IMR-90 (cell line): ENCODE measurements around the gene PDRG1. TPM values are rescaled to one million over a fixed set of nuclear protein-coding genes. Genes with fewer than 3 reads are reported as not detected.

Experiments
- ATAC-seq: fragments of 200-7000 bp; cut with Tn5 transposase; 2 replicates; pipeline ENCODE4 v1.9.1; 2020; ENCODE audit warnings: low read depth, mild to moderate bottlenecking, moderate library complexity
- BruUV-seq: library from RNA; stranded (reverse); fragments of 400-500 nt; replicated peaks from 2 replicates; lab custom pipeline; 2021; lab: Mats Ljungman, UMichigan
- CTCF ChIA-PET: fragments of 300-600 bp; formaldehyde crosslinking; extraction: SDS; loops from one replicate; lab custom pipeline; 2021; ENCODE audit warnings: antibody characterized with exemption; lab: Yijun Ruan, JAX
- POLR2A ChIA-PET: fragments of 300-600 bp; sonication (Branson Sonifier 250); formaldehyde crosslinking; loops from one replicate; lab custom pipeline; 2022; ENCODE audit warnings: antibody characterized with exemption; ENCODE audit not compliant: unreplicated experiment; lab: Charles Lee
- DNase-seq: peaks from one replicate; pipeline ENCODE4 v3.0.0; 2013
- H2AFZ ChIP-seq: replicated peaks from 2 replicates; pipeline ENCODE3; 2013; ENCODE audit warnings: low read length, mild to moderate bottlenecking; ENCODE audit not compliant: poor library complexity
- H2AK5ac ChIP-seq: 2 replicates; pipeline ENCODE4 v1.6.1; 2013; ENCODE audit warnings: low read depth, low read length, inconsistent platforms
- H2AK9ac ChIP-seq: replicated peaks from 2 replicates; pipeline ENCODE3; 2013; ENCODE audit warnings: mild to moderate bottlenecking, low read depth, low read length, moderate library complexity; ENCODE audit not compliant: poor library complexity
- H2BK120ac ChIP-seq: 2 replicates; pipeline ENCODE4 v1.6.1; 2013; ENCODE audit warnings: low read depth, low read length, inconsistent platforms
- H2BK15ac ChIP-seq: 3 replicates; pipeline ENCODE4 v1.6.1; 2013; ENCODE audit warnings: low read depth, low read length, inconsistent platforms
- H2BK20ac ChIP-seq: 2 replicates; pipeline ENCODE4 v1.6.1; 2013; ENCODE audit warnings: low read depth, mild to moderate bottlenecking, inconsistent platforms, low read length, moderate library complexity
- H2BK5ac ChIP-seq: 2 replicates; pipeline ENCODE4 v1.6.1; 2013; ENCODE audit warnings: mild to moderate bottlenecking, low read depth, low read length, inconsistent platforms; ENCODE audit not compliant: poor library complexity, severe bottlenecking
- H3K14ac ChIP-seq: replicated peaks from 2 replicates; pipeline ENCODE4 v1.6.1; 2013; ENCODE audit warnings: low read depth, low read length, inconsistent platforms
- H3K18ac ChIP-seq: 2 replicates; pipeline ENCODE4 v1.6.1; 2013; ENCODE audit warnings: low read depth, low read length, control low read depth
- H3K23ac ChIP-seq: 2 replicates; pipeline ENCODE4 v1.6.1; 2013; ENCODE audit warnings: low read depth, low read length, inconsistent platforms
- H3K27ac ChIP-seq: 2 replicates; pipeline ENCODE4 v1.5.1; 2013; ENCODE audit warnings: mild to moderate bottlenecking, control low read depth, low read length; ENCODE audit not compliant: insufficient read depth
- H3K27me3 ChIP-seq: 2 replicates; pipeline ENCODE4 v1.6.1; 2013; ENCODE audit warnings: low read length; ENCODE audit not compliant: control insufficient read depth, insufficient read depth
- H3K36me3 ChIP-seq: 2 replicates; pipeline ENCODE4 v1.6.1; 2013; ENCODE audit warnings: low read length, mixed read lengths; ENCODE audit not compliant: control insufficient read depth, insufficient read depth
- H3K4ac ChIP-seq: 2 replicates; pipeline ENCODE4 v1.6.1; 2013; ENCODE audit warnings: low read depth, low read length, inconsistent platforms
- H3K4me1 ChIP-seq: 2 replicates; pipeline ENCODE4 v1.6.1; 2013; ENCODE audit warnings: low read length, mixed read lengths; ENCODE audit not compliant: control insufficient read depth, insufficient read depth
- H3K4me2 ChIP-seq: 2 replicates; pipeline ENCODE4 v1.6.1; 2013; ENCODE audit warnings: low read depth, mild to moderate bottlenecking, control low read depth, low read length, moderate library complexity
- H3K4me3 ChIP-seq: 2 replicates; pipeline ENCODE4 v1.5.1; 2013; ENCODE audit warnings: low read depth, mild to moderate bottlenecking, control low read depth, low read length, moderate library complexity; ENCODE audit not compliant: insufficient read depth
- H3K56ac ChIP-seq: 2 replicates; pipeline ENCODE4 v1.6.1; 2013; ENCODE audit warnings: low read length, inconsistent platforms; ENCODE audit not compliant: insufficient read depth; ENCODE audit errors: extremely low read depth
- H3K79me1 ChIP-seq, 2 experiments: 2 replicates each; pipeline ENCODE4 v1.6.1; 2013; ENCODE audit warnings: low read length in 2 of 2, inconsistent platforms in 1 of 2, low read depth in 1 of 2
- H3K9ac ChIP-seq: 2 replicates; pipeline ENCODE4 v1.6.1; 2013; ENCODE audit warnings: low read depth, low read length, control low read depth
- H3K9me1 ChIP-seq: 2 replicates; pipeline ENCODE4 v1.6.1; 2013; ENCODE audit warnings: low read length, inconsistent platforms; ENCODE audit not compliant: insufficient read depth
- H3K9me3 ChIP-seq: 2 replicates; pipeline ENCODE4 v1.6.1; 2013; ENCODE audit warnings: low read length; ENCODE audit not compliant: control insufficient read depth, insufficient read depth
- H4K20me1 ChIP-seq: 2 replicates; pipeline ENCODE4 v1.6.1; 2013; ENCODE audit warnings: low read length, inconsistent platforms; ENCODE audit not compliant: insufficient read depth
- H4K5ac ChIP-seq: 2 replicates; pipeline ENCODE4 v1.6.1; 2013; ENCODE audit warnings: mild to moderate bottlenecking, low read depth, low read length, control low read depth
- H4K8ac ChIP-seq, 2 experiments: 2 replicates each; pipeline ENCODE4 v1.6.1; 2013; ENCODE audit warnings: low read depth in 2 of 2, low read length in 2 of 2, control low read depth in 1 of 2, inconsistent platforms in 1 of 2
- H4K91ac ChIP-seq: 2 replicates; pipeline ENCODE4 v1.6.1; 2013; ENCODE audit warnings: low read depth, low read length, inconsistent platforms; ENCODE audit not compliant: insufficient read depth
- CEBPB ChIP-seq: IDR thresholded peaks from 2 replicates; pipeline ENCODE4 v1.6.1; 2012; ENCODE audit warnings: low read depth, low read length, improper control_type of control experiment
- CTCF ChIP-seq: conservative IDR thresholded peaks from 2 replicates; pipeline ENCODE4 v1.5.1; 2012; ENCODE audit warnings: mild to moderate bottlenecking, low read depth, low read length, improper control_type of control experiment
- ELK1 ChIP-seq: fragments of 150-350 bp; IDR thresholded peaks from 2 replicates; pipeline ENCODE4 v1.6.1; 2016; ENCODE audit warnings: low read depth, mild to moderate bottlenecking, low read length, moderate library complexity, borderline replicate concordance
- FOS ChIP-seq: fragments of 150-350 bp; IDR thresholded peaks from 2 replicates; pipeline ENCODE4 v1.6.1; 2016; ENCODE audit warnings: low read depth, low read length
- MAFK ChIP-seq: IDR thresholded peaks from 2 replicates; pipeline ENCODE4 v1.6.1; 2012; ENCODE audit warnings: low read depth, low read length, improper control_type of control experiment
- MAZ ChIP-seq: IDR thresholded peaks from 2 replicates; pipeline ENCODE4 v1.6.1; 2012; ENCODE audit warnings: low read depth, mild to moderate bottlenecking, low read length, improper control_type of control experiment, moderate library complexity, borderline replicate concordance
- MXI1 ChIP-seq: IDR thresholded peaks from 2 replicates; pipeline ENCODE4 v1.6.1; 2012; ENCODE audit warnings: low read depth, mild to moderate bottlenecking, low read length, moderate library complexity, borderline replicate concordance
- POLR2A ChIP-seq: IDR thresholded peaks from 2 replicates; pipeline ENCODE4 v1.6.1; 2012; ENCODE audit warnings: mild to moderate bottlenecking, low read depth, low read length
- RAD21 ChIP-seq: IDR thresholded peaks from 2 replicates; pipeline ENCODE4 v1.6.1; 2012; ENCODE audit warnings: low read length, improper control_type of control experiment
- RFX5 ChIP-seq: IDR thresholded peaks from 2 replicates; pipeline ENCODE4 v1.8.0; 2012; ENCODE audit warnings: low read depth, mild to moderate bottlenecking, low read length, moderate library complexity
- SMC3 ChIP-seq: fragments of 150-350 bp; IDR thresholded peaks from 2 replicates; pipeline ENCODE4 v1.6.1; 2016; ENCODE audit warnings: low read depth, mild to moderate bottlenecking, antibody characterized with exemption, low read length, moderate library complexity
- USF2 ChIP-seq: fragments of 150-350 bp; IDR thresholded peaks from 2 replicates; pipeline ENCODE4 v1.6.1; 2017; ENCODE audit warnings: mild to moderate bottlenecking, antibody characterized with exemption, low read length, low read depth
- WGBS, 2 experiments: methylation state at CpG; one replicate each; pipeline versions ENCODE4 v1.1.5 to v1.1.7; 2013; ENCODE audit warnings: missing lambda C conversion rate in 2 of 2; ENCODE audit not compliant: insufficient read length in 1 of 2; ENCODE audit errors: extremely low coverage in 2 of 2; 5-methylcytosine and 5-hydroxymethylcytosine counted together
- dilution Hi-C: fragments of 300-500 bp; cut with HindIII; formaldehyde crosslinking; loops from one replicate; pipeline ENCODE4 v1.14.3; 2018; ENCODE audit warnings: low sequenced_read_pairs; ENCODE audit not compliant: unreplicated experiment
- in situ Hi-C: fragments of 300-500 bp; cut with MboI; formaldehyde crosslinking; loops from 3 replicates; pipeline ENCODE4 v1.14.3; 2019; ENCODE audit warnings: low sequenced_read_pairs, inconsistent platforms, mixed read lengths
- intact Hi-C: fragments of 100-400 bp; cut with micrococcal nuclease; formaldehyde crosslinking; loops from 2 replicates; pipeline ENCODE4 v1.10.0; 2022
- polyA plus RNA-seq, 3 experiments: library from polyadenylated mRNA; depleted of rRNA; stranded (reverse); fragments of >200 nt; gene quantifications; 2 replicates each; pipeline ENCODE4 v1.2.3, GENCODE V29; 2012; ENCODE audit warnings: low replicate concordance in 1 of 3
- total RNA-seq: library from RNA; depleted of rRNA; stranded (reverse); fragments of >200 nt; gene quantifications from 2 replicates; pipeline ENCODE4 v1.2.3, GENCODE V29; 2012

PDRG1 gene
- total and polyA plus RNA-seq, 2 of the 4 experiments (the other 2 are of a cell fraction), result 5.0 to 15.7 TPM

- Histone ChIP-seq H2BK20ac (no peak overlapping the region), H3K4me2 (no peak overlapping the region), H3K27ac (no peak overlapping the region), H2AK9ac (no peak overlapping the region), H3K36me3 (no peaks in the 10 kb centered on the region), H3K4me1 (no peaks in the 10 kb centered on the region), H2BK120ac (no peak overlapping the region), H4K20me1 (no peaks in the 10 kb centered on the region), H2BK5ac (no peak overlapping the region), H3K14ac (no peak overlapping the region), H3K9me3 (no peaks in the 10 kb centered on the region), H3K79me1 (no peaks in the 10 kb centered on the region), H3K9me1 (no peaks in the 10 kb centered on the region), H3K18ac (no peak overlapping the region), H2AK5ac (no peak overlapping the region), H2BK15ac (no peak overlapping the region), H4K8ac (no peak overlapping the region), H3K9ac (no peak overlapping the region), H4K91ac (no peak overlapping the region), H3K4me3 (no peak overlapping the region), H3K4ac (no peak overlapping the region), H2AFZ (no peak overlapping the region), H3K23ac (no peak overlapping the region), H4K5ac (no peak overlapping the region), H3K56ac (no peak overlapping the region), H3K27me3 (peaks cover 37% of the 10 kb centered on the region)
- CTCF ChIA-PET, result interaction anchor here (0.7 to 1.0 kb wide), 2 partner anchors 10 to 12 kb away, joined by 3 to 4 read pairs; no protein-coding TSS in a partner anchor
- ATAC-seq, result no peak
- intact Hi-C loops, result no loop called here
- dilution Hi-C loops, result no loop called here
- POLR2A ChIA-PET, result no interaction called here
- WGBS, 2 experiments, result 80% methylated on average over 1 of the region's 8 CpGs; no CpG with 5 or more reads in 1 of the 2 experiments
- in situ Hi-C loops, result no loop called here
- TF ChIP-seq RAD21 (no peak), MXI1 (no peak), CTCF (no peak), ELK1 (no peak), MAZ (no peak), CEBPB (no peak), RFX5 (no peak), FOS (no peak), SMC3 (no peak), USF2 (no peak), POLR2A (no peak), MAFK (no peak)
- no peak for DNase-seq
- BruUV-seq, result no TSS peak
Observed at GRCh38 chr20:31924561-31924960, 27.3 kb downstream of the PDRG1 start.
